A549 (cell line): ENCODE results near the gene KRTAP10-2. TPM values are rescaled to one million over a fixed set of nuclear protein-coding genes. Genes with fewer than 3 reads are reported as not detected.

ENCODE experiments used
- ATAC-seq, 2 experiments: fragments of 200-7000 bp in 1 of 2; fragments of >200 bp in 1 of 2; cut with Nextera tagmentation in 1 of 2; cut with Tn5 transposase in 1 of 2; 3 replicates each; pipeline versions ENCODE4 v1.8.0 to v1.9.1; 2018 to 2020; ENCODE audit warnings: mild to moderate bottlenecking in 1 of 2, moderate library complexity in 1 of 2
- CTCF ChIA-PET: fragments of 300-600 bp; sonication (Branson Sonifier 250); formaldehyde crosslinking; extraction: SDS; loops from one replicate; lab custom pipeline; 2021; ENCODE audit warnings: antibody characterized with exemption, inconsistent platforms; lab: Yijun Ruan, JAX
- POLR2A ChIA-PET: fragments of 350-600 bp; formaldehyde crosslinking; extraction: SDS; loops from one replicate; lab custom pipeline; 2021; ENCODE audit warnings: antibody characterized with exemption, inconsistent platforms; lab: Yijun Ruan, JAX
- DNase-seq, 2 experiments: peaks; one replicate each; pipeline versions ENCODE4 v3.0.0 to v3.0.0-alpha.2; 2011 to 2016; ENCODE audit warnings: low read depth in 1 of 2, low spot score in 1 of 2
- FAIRE-seq: peaks from 2 replicates; lab custom pipeline; 2011; peaks lifted over from hg19 to GRCh38; lab: Jason Lieb, UNC
- H3K27ac ChIP-seq, 2 experiments: fragments of >200 bp; sonication (Bioruptor Twin); formaldehyde crosslinking; 3 replicates each; pipeline ENCODE4 v1.5.1; 2016 to 2017
- H3K4me1 ChIP-seq: fragments of >200 bp; sonication (Bioruptor Twin); formaldehyde crosslinking; 3 replicates; pipeline ENCODE4 v1.6.1; 2016
- H3K4me2 ChIP-seq: fragments of >200 bp; sonication (Bioruptor Twin); formaldehyde crosslinking; 3 replicates; pipeline ENCODE4 v1.6.1; 2016
- H3K4me3 ChIP-seq: fragments of >200 bp; sonication (Bioruptor Twin); formaldehyde crosslinking; 3 replicates; pipeline ENCODE4 v1.5.1; 2016
- H3K9me3 ChIP-seq: fragments of >200 bp; sonication (Bioruptor Twin); formaldehyde crosslinking; 3 replicates; pipeline ENCODE4 v1.6.1; 2016
- CEBPB ChIP-seq, 2 experiments: fragments of >200 bp in 1 of 2; sonication (Bioruptor Twin) in 1 of 2; formaldehyde crosslinking in 1 of 2; IDR thresholded peaks; 2 replicates each; pipeline ENCODE4 v1.6.1; 2012 to 2016
- CHD2 ChIP-seq: fragments of 150-350 bp; IDR thresholded peaks from 2 replicates; pipeline ENCODE4 v1.6.1; 2014; ENCODE audit warnings: low read length; ENCODE audit not compliant: partially characterized antibody
- CHD4 ChIP-seq: fragments of 200-600 bp; sonication (generic); IDR thresholded peaks from 2 replicates; pipeline ENCODE4 v1.6.1; 2016; ENCODE audit warnings: antibody characterized with exemption, mild to moderate bottlenecking, borderline replicate concordance
- EHF ChIP-seq: fragments of 250-450 bp; sonication (Bioruptor Pico); IDR thresholded peaks from 2 replicates; pipeline ENCODE4 v1.5.0; 2020; ENCODE audit warnings: mild to moderate bottlenecking
- EP300 ChIP-seq, 2 experiments: fragments of >200 bp; sonication (Bioruptor Twin); formaldehyde crosslinking; IDR thresholded peaks; 2 replicates in 1 of 2; 3 replicates in 1 of 2; pipeline ENCODE4 v1.6.1; 2016 to 2017
- FOSB ChIP-seq: fragments of 250-450 bp; sonication (Bioruptor Pico); IDR thresholded peaks from 2 replicates; pipeline ENCODE4 v1.5.0; 2020; ENCODE audit warnings: mild to moderate bottlenecking, moderate library complexity
- FOSL2 ChIP-seq, 2 experiments: fragments of 450-650 bp in 1 of 2; fragments of >200 bp in 1 of 2; sonication (Bioruptor Twin) in 1 of 2; formaldehyde crosslinking; IDR thresholded peaks; 2 replicates each; pipeline versions ENCODE4 v1.5.0 to v1.6.1; 2016 to 2020; ENCODE audit warnings: mild to moderate bottlenecking in 1 of 2, moderate library complexity in 1 of 2
- HOXB13 ChIP-seq: fragments of 250-450 bp; sonication (Bioruptor Pico); IDR thresholded peaks from 2 replicates; pipeline ENCODE4 v1.5.0; 2020; ENCODE audit warnings: low read depth, mild to moderate bottlenecking, moderate library complexity
- JUN ChIP-seq, 2 experiments: fragments of >200 bp; sonication (Bioruptor Twin); formaldehyde crosslinking; IDR thresholded peaks; 2 replicates in 1 of 2; 3 replicates in 1 of 2; pipeline ENCODE4 v1.6.1; 2016 to 2017
- MAFK ChIP-seq: fragments of 450-650 bp; IDR thresholded peaks from 2 replicates; pipeline ENCODE4 v1.6.1; 2014; ENCODE audit not compliant: partially characterized antibody
- MYC ChIP-seq: IDR thresholded peaks from 2 replicates; pipeline ENCODE4 v1.6.1; 2012; ENCODE audit warnings: mild to moderate bottlenecking, inconsistent platforms, low read length, improper control_type of control experiment, borderline replicate concordance
- NPAS2 ChIP-seq: fragments of 250-450 bp; sonication (Bioruptor Pico); IDR thresholded peaks from 2 replicates; pipeline ENCODE4 v1.8.0; 2022; ENCODE audit warnings: mild to moderate bottlenecking, moderate library complexity, borderline replicate concordance
- RAD21 ChIP-seq, 2 experiments: fragments of >200 bp in 1 of 2; sonication (Bioruptor Twin) in 1 of 2; formaldehyde crosslinking in 1 of 2; IDR thresholded peaks in 1 of 2; conservative IDR thresholded peaks in 1 of 2; 2 replicates in 1 of 2; 3 replicates in 1 of 2; pipeline ENCODE4 v1.6.1; 2012 to 2018; ENCODE audit warnings: inconsistent platforms in 1 of 2
- ZNF302 ChIP-seq: fragments of 250-450 bp; sonication (Bioruptor Pico); IDR thresholded peaks from 2 replicates; pipeline ENCODE4 v1.9.0; 2021; ENCODE audit warnings: inconsistent platforms, mild to moderate bottlenecking, moderate library complexity
- ZSCAN20 ChIP-seq: fragments of 250-450 bp; sonication (Bioruptor Pico); IDR thresholded peaks from 2 replicates; pipeline ENCODE4 v1.8.0; 2022; ENCODE audit warnings: mild to moderate bottlenecking, moderate library complexity
- WGBS: methylation state at CpG from one replicate; pipeline ENCODE4 v1.1.6; 2017; ENCODE audit errors: missing lambda C conversion rate; 5-methylcytosine and 5-hydroxymethylcytosine counted together
- polyA plus RNA-seq, 4 experiments: library from polyadenylated mRNA; depleted of rRNA in 3 of 4; stranded (reverse); fragments of >200 nt; fragmentation: RNase III in 1 of 4; extraction: RNeasy Plus Mini Kit Qiagen cat#74134 plus additional on column Dnase treatment in 1 of 4; gene quantifications; 2 replicates in 3 of 4; 3 replicates in 1 of 4; pipeline ENCODE4 v1.2.3, GENCODE V29; 2011 to 2017
- TF ChIP-seq, protein P1 (sequence below): IDR thresholded peaks from 2 replicates; pipeline ENCODE4 v1.6.1; 2012; ENCODE audit warnings: low read depth, borderline replicate concordance
- TF ChIP-seq, protein P2 (sequence below): fragments of >200 bp; sonication (Bioruptor Twin); formaldehyde crosslinking; IDR thresholded peaks from 2 replicates; pipeline ENCODE4 v1.6.1; 2016
- TF ChIP-seq, protein P3 (sequence below): fragments of 250-450 bp; sonication (Bioruptor Pico); IDR thresholded peaks from 2 replicates; pipeline ENCODE4 v1.5.0; 2021; ENCODE audit warnings: mild to moderate bottlenecking, moderate library complexity, borderline replicate concordance

KRTAP10-2 gene
- polyA plus RNA-seq, 2 of the 4 experiments (the other 2 are of a cell fraction): not detected

DNA sequence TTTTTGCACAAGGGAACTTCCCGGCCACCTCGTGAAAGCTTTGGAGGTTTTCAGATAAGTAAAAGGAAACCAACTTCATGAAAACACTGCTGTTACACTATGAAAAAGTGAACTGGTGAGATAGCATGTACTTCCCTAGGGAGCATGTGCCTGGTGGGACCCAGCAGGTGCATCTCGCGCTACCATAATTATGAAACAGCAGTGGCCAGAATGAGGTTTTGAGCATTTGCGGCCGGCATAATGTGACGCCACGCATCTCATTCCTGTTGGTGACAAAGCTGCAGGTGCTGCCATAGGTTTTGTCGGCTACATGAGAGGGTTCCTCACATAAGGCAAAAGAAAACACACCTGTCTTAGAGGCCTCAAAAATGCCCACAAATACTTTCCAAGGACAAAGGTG lies 5.6 kb upstream of the KRTAP10-2 start:
- WGBS: 77% methylated on average over 9 of the region's 9 CpGs

DNA sequence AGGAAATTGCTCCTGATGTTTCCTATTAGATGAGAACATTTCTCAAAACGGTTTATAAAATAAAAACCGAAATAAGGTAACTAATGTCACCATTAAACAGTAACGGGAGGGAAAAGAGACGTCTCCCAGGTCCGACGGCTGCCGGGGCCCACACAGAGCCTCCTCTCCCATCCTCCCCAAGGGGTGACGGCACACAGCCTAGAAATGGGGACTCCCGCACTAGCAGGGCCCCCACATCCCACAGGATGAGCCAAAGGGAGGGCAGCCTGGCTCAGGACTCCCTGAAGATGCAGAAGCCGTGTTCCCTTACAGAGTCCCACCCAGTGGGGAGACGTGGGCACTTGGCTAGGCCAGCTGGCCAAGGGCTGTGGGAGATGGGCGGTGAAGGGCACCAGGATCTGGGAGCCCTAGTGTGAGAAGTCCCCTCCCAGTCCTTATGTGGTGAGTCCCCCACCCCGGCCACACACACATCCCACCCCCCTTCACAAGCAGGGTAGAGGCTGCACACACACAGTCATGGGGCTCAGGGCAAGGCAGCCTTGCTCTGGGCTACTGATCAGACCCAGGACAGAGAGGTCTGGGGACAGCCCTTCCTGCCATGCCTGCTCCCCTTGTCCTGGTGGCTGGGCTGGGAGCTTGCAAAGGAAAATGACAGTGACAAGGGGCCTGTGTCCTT lies 4.0 kb upstream of the KRTAP10-2 start:
- H3K27ac ChIP-seq: no peak overlapping the region
- TF ChIP-seq CHD2 (no peak), MYC (no peak), EHF (CRISPR knock-in tag) (no peak), EP300 (IDR thresholded peaks at IDR 0.05) (no peak), FOSB (no peak), MAFK (no peak), FOSL2 (IDR thresholded peaks at IDR 0.05) (no peak), FOSL2 (CRISPR knock-in tag; IDR thresholded peaks at IDR 0.05) (no peak), HOXB13 (CRISPR knock-in tag) (no peak), CHD4 (no peak)
- TF ChIP-seq, protein P1, sequence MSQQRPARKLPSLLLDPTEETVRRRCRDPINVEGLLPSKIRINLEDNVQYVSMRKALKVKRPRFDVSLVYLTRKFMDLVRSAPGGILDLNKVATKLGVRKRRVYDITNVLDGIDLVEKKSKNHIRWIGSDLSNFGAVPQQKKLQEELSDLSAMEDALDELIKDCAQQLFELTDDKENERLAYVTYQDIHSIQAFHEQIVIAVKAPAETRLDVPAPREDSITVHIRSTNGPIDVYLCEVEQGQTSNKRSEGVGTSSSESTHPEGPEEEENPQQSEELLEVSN: no peak
- TF ChIP-seq, protein P2, sequence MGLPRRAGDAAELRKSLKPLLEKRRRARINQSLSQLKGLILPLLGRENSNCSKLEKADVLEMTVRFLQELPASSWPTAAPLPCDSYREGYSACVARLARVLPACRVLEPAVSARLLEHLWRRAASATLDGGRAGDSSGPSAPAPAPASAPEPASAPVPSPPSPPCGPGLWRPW: no peak
- TF ChIP-seq, protein P3, sequence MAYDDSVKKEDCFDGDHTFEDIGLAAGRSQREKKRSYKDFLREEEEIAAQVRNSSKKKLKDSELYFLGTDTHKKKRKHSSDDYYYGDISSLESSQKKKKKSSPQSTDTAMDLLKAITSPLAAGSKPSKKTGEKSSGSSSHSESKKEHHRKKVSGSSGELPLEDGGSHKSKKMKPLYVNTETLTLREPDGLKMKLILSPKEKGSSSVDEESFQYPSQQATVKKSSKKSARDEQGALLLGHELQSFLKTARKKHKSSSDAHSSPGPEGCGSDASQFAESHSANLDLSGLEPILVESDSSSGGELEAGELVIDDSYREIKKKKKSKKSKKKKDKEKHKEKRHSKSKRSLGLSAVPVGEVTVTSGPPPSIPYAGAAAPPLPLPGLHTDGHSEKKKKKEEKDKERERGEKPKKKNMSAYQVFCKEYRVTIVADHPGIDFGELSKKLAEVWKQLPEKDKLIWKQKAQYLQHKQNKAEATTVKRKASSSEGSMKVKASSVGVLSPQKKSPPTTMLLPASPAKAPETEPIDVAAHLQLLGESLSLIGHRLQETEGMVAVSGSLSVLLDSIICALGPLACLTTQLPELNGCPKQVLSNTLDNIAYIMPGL: no peak
- TF ChIP-seq, all 56 proteins: peak for 0
- no peak for DNase-seq
- Histone ChIP-seq H3K4me3 (no peak overlapping the region), H3K9me3 (no peaks in the 10 kb centered on the region), H3K4me1 (no peaks in the 10 kb centered on the region), H3K4me2 (no peak overlapping the region)
- ChIA-PET POLR2A (no interaction called here), CTCF (no interaction called here)
- ATAC-seq: no peak
- WGBS: 57% methylated on average over 10 of the region's 13 CpGs
- no peak for FAIRE-seq

More for the DNA sequence above, 5.6 kb upstream of the KRTAP10-2 start:
- H3K27ac ChIP-seq: no peak overlapping the region
- POLR2A ChIA-PET: no interaction called here
- no peaks in the 10 kb centered on the region for H3K4me1 ChIP-seq
- TF ChIP-seq FOSB (no peak), ZSCAN20 (CRISPR knock-in tag) (no peak), RAD21 (conservative IDR thresholded peaks at IDR 0.05 in 1 of 2, IDR thresholded peaks at IDR 0.05 in 1 of 2) (no peak), MAFK (no peak), ZNF302 (CRISPR knock-in tag) (no peak), CEBPB (IDR thresholded peaks at IDR 0.05) (no peak), NPAS2 (CRISPR knock-in tag) (no peak), JUN (IDR thresholded peaks at IDR 0.05) (no peak), HOXB13 (CRISPR knock-in tag) (no peak)
- TF ChIP-seq, protein P3: no peak
- H3K4me2 ChIP-seq: no peak overlapping the region
- CTCF ChIA-PET: interaction anchor here (0.7 to 0.8 kb wide), 2 partner anchors 23 to 41 kb away, joined by 3 to 4 read pairs; partner anchors contain the start of gene KRTAP10-5
- no peak for DNase-seq
- no peak overlapping the region for H3K4me3 ChIP-seq
- no peak for ATAC-seq
- no peaks in the 10 kb centered on the region for H3K9me3 ChIP-seq
- no peak for FAIRE-seq
